Adrenal gland (tissue), 5 donors: ENCODE results near the gene BRD8.

Experiments used
- CTCF ChIP-seq, 6 experiments: fragments of 450-650 bp in 4 of 6; fragments of 200-600 bp in 2 of 6; sonication (generic) in 1 of 6; IDR thresholded peaks; 1 replicate in 5 of 6; 2 replicates in 1 of 6; pipeline versions ENCODE4 v1.5.1 to v1.8.0; 2016 to 2021; ENCODE audit warnings: antibody characterized with exemption in 6 of 6, mild to moderate bottlenecking in 2 of 6, moderate library complexity in 1 of 6
- POLR2A ChIP-seq, 2 donors: fragments of 450-650 bp; IDR thresholded peaks; one replicate each; pipeline ENCODE4 v1.6.1; 2017; ENCODE audit warnings: antibody characterized with exemption in 2 of 2, mild to moderate bottlenecking in 2 of 2, moderate library complexity in 1 of 2
- donor health status: DM: no; HTN: no; CAD: no.

- no peak for TF ChIP-seq CTCF (IDR thresholded peaks at IDR 0.05)
- no peak for TF ChIP-seq POLR2A (IDR thresholded peaks at IDR 0.05)
Observed at GRCh38 chr5:138129347-138129746, 49.1 kb downstream of the BRD8 start.
